ENCODE data around the gene PSEN1.
"Not testable (repeated sequence)": the region's sequence is repeated elsewhere in the genome, so short reads cannot be mapped to it uniquely, and the experiment has no call there.

Gene PSEN1

DNA sequence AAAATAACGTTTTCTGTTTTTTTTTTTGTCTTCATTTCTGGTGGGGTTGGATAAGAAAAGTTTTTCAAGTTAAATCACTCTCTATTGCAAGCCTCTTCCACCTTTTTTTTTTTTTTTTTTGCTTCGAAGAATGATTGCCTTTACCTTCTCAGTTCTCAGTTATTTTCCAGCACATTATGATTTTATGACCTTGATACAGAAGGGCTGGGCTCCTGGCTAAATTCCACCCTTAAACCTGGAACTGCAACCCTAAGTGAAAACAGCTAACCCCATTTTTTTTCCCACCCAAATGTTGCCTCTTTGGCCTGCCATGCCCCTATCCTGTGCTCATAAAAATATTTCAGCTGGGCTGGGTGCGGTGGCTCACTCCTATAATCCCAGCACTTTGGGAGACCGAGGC lies 31.4 kb downstream of the PSEN1 start:
- no peak for DNase-seq

DNA sequence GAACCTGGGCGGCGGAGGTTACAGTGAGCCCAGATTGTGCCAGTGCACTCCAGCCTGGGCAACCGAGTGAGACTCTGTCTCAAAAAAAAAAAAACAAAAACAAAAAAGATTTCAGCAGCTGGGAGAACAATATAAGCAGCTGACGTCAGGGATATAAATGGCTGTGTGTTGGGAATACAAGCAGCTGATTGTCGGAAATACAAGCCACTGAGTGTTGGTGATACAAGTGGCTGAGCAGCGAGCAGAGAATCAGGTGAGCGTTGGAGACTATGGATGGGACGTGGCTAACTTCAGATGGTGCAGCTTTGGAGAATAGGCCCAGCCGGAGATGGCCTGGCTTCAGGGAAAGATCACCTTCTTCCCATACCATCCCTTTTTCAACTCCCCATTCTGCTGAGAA lies 32.0 kb downstream of the PSEN1 start:
- DNase-seq: no peak

DNA sequence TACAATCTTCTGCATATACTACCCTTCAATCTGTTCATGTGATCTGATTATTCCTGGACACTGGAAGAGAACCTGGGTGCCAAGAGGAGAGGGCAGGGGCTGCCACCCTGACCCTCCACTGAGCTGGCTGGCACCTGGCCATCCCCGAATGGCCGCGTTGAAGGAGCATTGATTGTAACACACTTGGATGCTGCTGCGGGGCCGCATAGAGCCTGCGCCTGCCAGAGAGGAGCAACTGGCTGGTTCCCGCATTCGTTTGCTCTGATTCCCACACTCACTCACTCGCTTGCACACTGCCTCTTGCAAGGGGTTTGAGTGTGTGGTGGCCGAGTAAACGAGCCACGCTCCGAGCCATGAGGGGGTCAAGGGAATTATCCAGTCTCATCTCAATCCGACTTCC lies 32.4 kb downstream of the PSEN1 start:
- DNase-seq: no peak

DNA sequence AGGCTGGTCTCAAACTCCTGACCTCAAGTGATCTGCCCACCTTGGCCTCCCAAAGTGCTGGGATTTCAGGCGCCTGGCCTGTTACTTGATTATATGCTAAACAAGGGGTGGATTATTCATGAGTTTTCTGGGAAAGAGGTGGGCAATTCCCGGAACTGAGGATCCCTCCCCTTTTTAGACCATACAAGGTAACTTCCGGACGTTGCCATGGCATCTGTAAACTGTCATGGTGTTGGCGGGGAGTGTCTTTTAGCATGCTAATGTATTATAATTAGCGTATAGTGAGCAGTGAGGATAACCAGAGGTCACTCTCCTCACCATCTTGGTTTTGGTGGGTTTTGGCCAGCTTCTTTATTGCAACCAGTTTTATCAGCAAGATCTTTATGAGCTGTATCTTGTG lies 33.5 kb downstream of the PSEN1 start:
- not testable (repeated sequence) for DNase-seq

DNA sequence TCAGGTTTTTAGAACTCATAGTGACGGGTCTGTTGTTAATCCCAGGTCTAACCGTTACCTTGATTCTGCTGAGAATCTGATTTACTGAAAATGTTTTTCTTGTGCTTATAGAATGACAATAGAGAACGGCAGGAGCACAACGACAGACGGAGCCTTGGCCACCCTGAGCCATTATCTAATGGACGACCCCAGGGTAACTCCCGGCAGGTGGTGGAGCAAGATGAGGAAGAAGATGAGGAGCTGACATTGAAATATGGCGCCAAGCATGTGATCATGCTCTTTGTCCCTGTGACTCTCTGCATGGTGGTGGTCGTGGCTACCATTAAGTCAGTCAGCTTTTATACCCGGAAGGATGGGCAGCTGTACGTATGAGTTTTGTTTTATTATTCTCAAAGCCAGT lies 34.4 kb downstream of the PSEN1 start:
- DNase-seq: no peak

DNA sequence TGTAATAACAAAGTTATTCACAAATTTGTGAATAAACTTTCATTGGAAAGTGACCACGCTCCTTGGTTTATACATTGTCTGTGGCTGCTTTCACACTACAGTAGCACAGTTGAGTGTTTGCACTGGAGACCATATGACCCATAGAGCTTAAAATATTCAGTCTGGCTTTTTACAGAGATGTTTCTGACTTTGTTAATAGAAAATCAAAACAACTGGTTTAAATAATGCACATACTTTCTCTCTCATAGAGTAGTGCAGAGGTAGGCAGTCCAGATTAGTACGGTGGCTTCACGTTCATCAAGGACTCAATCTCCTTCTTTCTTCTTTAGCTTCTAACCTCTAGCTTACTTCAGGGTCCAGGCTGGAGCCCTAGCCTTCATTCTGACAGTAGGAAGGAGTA lies 36.2 kb downstream of the PSEN1 start:
- no peak for DNase-seq

DNA sequence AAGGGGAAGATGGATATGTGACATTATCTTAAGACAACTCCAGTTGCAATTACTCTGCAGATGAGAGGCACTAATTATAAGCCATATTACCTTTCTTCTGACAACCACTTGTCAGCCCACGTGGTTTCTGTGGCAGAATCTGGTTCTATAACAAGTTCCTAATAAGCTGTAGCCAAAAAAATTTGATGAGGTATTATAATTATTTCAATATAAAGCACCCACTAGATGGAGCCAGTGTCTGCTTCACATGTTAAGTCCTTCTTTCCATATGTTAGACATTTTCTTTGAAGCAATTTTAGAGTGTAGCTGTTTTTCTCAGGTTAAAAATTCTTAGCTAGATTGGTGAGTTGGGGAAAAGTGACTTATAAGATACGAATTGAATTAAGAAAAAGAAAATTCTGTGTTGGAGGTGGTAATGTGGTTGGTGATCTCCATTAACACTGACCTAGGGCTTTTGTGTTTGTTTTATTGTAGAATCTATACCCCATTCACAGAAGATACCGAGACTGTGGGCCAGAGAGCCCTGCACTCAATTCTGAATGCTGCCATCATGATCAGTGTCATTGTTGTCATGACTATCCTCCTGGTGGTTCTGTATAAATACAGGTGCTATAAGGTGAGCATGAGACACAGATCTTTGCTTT lies 36.9 kb downstream of the PSEN1 start:
- DNase-seq: peak; percentile 84

DNA sequence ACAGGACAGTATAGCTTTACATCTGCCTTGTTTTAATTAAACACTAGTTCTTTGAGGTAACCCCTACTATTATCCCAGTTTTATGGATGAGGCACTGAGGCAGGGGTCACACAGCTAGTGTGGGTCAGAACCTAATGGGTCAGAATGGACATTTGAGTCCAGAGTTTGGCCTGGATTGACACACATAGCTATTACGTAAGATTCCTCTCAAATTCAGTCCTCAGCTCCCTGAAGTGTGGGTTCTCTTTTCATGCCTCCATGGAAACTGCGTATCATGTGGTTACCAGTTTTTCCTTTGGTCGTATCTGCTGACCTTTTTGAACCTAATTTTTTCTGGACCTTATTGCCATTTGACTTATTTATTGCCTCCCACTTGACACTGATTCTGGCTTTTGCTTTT lies 40.4 kb downstream of the PSEN1 start:
- no peak for DNase-seq

DNA sequence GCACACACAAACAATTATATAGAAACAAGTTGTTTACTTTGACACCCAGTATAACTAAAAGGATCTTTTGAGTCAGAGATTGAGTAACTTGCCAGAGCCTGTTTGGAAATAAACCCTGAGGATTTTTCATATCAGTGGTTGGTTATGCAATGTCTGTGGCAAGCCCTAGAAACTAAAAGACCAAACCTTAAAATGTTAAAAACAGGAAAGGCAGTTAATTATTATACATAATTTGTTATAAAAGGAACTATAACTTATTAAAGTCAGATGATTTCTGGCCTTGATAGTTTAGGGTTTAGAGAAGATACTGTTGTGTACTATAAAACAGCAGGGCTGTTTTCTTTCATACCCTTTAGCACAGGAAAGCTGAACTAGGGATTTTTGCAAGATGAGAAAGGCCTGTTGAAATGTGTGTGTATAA lies 44.1 kb downstream of the PSEN1 start:
- DNase-seq: peak; percentile 76

DNA sequence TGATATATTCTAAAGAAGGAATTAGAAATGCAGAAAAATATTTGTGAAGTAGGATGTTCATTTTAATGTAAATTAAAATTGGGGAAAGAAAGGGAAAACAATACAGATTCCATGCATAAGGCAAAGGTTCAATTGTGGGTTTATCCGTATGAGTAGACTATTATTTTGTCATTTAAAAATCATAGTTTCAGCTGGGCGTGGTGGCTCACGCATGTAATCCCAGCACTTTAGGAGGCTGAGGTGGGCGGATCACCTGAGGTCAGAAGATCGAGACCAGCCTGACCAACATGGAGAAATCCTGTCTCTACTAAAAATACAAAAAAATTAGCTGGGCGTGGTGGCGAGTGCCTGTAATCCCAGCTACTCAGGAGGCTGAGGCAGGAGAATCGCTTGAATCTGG lies 44.7 kb downstream of the PSEN1 start:
- DNase-seq: not testable (repeated sequence)

DNA sequence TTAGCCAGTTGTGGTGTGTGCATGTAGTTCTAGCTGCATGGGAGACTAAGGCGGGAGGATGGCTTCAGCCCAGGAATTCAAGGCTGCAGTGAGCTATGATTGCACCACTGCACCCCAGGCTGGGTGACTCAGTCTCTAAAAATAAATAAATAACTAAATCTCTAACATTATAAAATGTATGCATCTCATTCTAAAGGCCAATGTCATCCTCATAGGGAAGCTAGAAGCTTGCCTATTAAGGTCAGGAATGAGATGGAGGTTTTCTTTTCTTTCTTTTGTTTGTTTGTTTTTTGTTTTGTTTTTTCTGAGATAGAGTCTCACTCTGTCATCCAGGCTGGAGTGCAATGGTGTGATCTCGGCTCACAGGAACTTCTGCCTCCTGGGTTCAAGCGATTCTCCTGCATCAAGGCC lies 52.2 kb downstream of the PSEN1 start:
- DNase-seq: no peak

DNA sequence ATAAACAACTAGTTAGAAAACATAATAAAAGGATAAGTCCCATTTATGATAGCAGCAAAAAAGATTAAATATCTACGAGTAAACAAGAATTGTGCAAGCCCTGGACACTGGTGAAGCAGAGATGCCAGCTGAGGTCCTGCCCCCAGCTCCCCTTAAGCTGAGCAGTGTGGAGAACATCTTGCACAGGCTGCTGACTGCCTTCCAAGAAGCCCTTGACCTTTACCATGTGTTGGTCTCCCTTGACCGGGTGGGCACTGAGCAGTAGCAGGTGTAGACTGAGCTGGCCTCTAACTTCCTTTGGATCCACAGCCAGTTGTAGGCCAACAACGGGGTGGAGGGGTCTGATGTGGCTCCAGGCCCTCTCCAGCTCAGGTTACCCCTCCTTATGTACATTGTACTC lies 53.3 kb downstream of the PSEN1 start:
- DNase-seq: no peak

DNA sequence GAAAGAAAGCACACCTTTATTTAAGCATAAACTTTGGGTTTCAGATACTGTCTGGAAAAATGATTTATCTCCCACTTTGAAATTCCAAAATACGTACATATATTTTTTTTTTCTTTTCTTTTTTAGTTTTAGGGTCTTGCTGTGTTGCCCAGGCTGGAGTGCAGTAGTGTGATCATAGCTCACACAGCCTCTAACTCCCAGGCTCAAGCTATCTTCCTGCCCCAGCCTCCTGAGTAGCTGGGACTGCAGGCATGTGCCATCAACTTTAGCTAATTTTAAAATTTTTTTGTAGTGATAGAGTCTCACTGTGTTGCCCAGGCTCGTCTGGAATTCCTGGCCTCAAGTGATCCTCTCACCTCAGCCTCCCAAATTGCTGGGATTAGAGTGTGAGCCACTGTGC lies 55.1 kb downstream of the PSEN1 start:
- no peak for DNase-seq

DNA sequence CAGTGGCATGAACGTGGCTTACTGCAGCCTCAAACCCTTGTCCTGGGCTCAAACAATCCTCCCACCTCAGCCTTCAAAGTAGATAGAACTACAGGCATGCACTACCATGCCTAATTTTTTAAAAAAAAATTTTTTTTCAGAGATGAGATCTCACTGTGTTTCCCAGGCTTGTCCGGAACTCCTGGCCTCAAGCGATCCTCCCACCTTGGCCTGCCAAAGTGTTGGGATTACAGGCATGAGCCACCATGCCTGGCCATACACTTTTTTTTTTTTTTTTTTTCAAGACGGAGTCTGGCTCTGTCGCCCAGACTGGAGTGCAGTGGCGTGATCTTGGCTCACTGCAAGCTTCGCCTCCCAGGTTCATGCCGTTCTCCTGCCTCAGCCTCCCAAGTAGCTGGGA lies 58.0 kb downstream of the PSEN1 start:
- DNase-seq: not testable (repeated sequence)

DNA sequence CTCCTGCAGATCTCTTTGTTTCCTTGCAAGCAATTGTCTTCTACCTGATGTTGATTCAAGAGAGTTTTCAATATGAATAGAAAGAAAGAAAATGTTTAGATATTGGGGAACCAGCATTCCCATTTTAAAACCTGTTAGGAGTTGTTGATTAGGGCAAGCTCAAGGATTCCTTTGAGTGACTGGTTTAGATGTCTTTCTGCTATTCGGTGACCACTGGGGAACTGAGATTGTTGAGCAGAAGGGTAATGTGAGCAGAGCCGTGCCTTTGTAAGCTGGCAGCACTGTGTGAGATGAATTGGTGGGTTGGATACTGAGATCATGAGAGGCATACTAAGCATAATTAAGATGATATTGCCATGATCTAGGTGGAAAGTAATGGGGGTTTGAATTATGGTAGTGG lies 61.9 kb downstream of the PSEN1 start:
- DNase-seq: no peak

DNA sequence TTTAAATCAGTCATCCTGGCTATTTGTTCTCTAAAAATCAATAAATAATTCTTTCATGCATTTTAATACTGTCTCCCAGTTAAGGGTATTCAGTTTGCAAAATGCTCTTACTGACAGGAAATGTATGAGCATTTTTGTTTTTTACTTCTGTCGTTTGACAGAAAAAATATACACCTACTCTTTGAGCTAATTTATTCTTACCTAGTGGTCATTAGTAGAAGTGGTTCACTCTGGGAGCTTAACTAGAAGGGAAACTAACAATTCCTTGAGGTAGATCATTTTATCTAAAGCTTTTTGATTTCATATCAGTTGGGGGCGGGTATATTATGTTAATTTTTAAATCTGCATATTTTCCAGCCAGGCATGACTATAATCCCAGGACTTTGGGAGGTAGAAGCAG lies 67.2 kb downstream of the PSEN1 start:
- DNase-seq: no peak

DNA sequence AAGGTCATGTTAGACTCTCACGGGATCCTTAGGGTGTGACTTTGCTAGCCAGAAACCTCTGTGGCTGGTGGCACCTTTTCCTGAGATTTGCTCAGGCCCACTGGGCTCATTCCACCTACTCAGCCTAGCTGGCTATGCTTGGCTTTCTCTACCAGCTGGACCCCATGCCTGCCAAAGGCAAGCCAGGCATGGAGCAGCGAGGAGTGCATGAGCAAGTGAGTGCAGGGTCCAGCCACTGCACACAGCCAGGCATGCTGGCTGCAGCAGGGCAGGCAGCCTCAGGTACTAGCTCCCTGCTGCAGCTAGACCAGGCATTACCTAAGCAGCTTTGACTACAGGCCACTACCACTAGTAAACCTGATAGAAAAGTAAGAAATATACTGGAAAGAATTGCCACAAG lies 71.3 kb downstream of the PSEN1 start:
- no peak for DNase-seq

DNA sequence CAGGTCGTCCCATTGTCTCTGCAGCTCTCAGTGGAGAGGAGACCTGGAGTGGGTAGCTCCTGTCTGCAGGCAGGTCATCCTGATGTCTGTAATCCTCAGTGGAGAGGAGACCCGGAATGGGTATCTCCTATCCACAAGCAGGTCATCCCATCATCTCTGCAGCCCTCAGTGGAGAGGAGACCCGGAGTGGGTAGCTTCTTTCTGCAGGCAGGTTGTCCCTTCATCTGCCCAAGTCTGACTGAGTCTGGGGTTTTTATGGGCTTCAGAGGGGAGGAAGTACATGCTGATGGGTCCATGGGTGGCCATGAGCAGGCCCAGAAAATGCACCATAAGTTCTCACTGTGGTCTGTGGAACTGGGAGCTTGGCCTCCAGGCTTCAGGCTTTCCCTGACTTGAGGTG lies 72.1 kb downstream of the PSEN1 start:
- no peak for DNase-seq

DNA sequence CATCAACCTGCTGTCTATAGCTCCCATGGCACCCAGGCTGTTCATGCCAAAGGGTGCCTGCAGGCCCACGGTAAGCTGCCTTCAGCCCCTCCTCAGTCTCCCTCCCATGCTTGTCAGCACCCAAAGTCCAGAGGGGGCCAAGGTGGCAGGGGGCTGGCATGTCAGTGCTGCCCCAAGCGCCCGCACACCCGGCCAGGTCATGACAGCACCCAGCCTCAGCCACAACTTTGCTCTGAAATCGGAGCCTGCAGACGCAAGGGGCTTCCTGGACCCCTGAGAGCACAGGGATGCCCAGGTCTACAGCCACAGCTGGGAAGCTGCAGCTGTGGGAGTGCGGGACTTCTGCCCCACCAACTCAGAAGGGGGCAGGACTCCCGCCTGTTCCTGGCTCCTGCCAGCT lies 72.5 kb downstream of the PSEN1 start:
- no peak for DNase-seq

DNA sequence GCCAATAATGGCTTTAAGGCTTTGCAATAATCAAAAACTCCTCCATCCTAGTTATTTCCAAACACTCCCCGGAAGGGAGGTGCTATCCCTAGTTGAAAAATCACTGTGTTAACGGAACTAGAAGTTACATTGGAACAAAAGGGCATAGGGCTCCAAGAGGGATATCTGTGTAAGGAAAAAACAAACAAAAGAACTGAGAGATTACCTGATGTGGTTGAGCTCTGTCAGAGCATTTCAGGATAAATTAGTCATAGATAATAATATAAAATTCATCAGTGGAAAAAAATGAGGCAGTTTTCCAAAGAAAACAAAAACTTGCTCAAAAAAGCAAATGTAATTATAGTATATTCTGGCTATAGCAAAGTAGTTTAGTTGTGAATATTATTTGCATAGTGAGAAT lies 73.6 kb downstream of the PSEN1 start:
- no peak for DNase-seq

DNA sequence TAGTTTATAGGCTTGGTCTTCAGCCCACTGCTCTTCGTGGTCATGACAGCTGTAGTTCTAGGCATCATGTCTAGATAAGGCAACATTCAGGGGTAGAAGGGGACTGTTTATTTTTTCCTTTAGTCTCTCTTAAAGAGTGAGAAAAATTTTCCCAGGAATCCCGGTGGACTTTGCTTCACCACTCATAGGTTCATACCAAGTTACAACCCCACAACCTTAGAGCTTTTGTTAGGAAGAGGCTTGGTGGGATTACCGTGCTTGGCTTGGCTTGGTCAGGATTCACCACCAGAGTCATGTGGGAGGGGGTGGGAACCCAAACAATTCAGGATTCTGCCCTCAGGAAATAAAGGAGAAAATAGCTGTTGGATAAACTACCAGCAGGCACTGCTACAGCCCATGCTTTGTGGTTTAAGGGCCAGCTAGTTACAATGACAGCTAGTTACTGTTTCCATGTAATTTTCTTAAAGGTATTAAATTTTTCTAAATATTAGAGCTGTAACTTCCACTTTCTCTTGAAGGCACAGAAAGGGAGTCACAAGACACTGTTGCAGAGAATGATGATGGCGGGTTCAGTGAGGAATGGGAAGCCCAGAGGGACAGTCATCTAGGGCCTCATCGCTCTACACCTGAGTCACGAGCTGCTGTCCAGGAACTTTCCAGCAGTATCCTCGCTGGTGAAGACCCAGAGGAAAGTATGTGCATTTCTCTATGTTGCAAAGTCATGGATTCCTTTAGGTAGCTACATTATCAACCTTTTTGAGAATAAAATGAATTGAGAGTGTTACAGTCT lies 75.1 kb downstream of the PSEN1 start:
- DNase-seq: no peak

DNA sequence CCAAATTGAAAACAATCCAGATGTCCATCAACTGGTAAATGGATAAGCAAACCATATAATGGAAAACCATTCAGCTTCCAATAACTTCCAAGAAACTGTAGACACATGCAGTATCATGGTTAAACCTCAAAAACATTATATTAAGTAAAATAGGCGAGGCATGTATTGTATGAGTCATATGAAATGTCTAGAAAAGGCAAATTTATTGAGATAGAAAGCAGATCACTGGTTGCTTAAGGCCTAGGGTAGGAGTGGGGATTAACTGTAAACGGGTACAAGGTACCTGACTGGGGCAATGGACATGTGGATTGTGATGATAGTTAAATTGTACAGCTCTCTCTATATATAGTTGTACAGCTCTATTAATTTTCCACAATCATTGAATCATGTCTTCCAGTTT lies 79.7 kb downstream of the PSEN1 start:
- no peak for DNase-seq

DNA sequence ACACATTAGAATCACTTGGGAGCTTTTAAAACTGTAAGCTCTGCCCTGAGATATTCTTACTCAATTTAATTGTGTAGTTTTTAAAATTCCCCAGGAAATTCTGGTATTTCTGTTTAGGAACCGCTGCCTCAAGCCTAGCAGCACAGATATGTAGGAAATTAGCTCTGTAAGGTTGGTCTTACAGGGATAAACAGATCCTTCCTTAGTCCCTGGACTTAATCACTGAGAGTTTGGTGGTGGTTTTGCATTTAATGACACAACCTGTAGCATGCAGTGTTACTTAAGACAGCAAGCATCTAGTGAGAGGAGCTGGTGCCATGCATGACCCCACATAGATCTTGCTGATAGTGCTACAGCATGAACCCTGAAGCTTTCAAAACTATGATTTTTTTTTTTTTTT lies 81.1 kb downstream of the PSEN1 start:
- DNase-seq: no peak

DNA sequence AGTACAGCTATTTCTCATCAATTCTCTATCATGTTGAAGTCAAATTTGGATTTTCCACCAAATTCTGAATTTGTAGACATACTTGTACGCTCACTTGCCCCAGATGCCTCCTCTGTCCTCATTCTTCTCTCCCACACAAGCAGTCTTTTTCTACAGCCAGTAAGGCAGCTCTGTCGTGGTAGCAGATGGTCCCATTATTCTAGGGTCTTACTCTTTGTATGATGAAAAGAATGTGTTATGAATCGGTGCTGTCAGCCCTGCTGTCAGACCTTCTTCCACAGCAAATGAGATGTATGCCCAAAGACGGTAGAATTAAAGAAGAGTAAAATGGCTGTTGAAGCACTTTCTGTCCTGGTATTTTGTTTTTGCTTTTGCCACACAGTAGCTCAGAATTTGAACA lies 83.8 kb downstream of the PSEN1 start:
- DNase-seq: no peak

DNA sequence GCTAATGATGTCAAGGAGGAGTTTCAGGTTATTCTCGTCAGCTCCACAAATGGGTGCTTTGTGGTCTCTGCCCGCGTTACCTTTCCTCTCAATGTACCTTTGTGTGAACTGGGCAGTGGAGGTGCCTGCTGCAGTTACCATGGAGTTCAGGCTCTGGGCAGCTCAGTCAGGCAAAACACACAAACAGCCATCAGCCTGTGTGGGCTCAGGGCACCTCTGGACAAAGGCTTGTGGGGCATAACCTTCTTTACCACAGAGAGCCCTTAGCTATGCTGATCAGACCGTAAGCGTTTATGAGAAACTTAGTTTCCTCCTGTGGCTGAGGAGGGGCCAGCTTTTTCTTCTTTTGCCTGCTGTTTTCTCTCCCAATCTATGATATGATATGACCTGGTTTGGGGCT lies 84.3 kb downstream of the PSEN1 start:
- DNase-seq: no peak

All from hematopoietic multipotent progenitor cell treated with erythropoietin and hydrocortisone succinate and interleukin-3 and kit ligand, for 6 days (in vitro differentiated cells).